Stimulated activated CD8-positive, alpha-beta memory T cell treated with anti-CD3 and anti-CD28 coated beads, Interleukin-7, amount 100 ng/mL, for 24 hours (primary cell): ENCODE measurements around the gene TMEM119.

Experiments used
- DNase-seq: peaks from one replicate; pipeline ENCODE4 v3.0.0-alpha.2; 2020; ENCODE audit warnings: low read depth

Gene TMEM119

GRCh38 chr12:108615918-108616317 lies 18.0 kb upstream of the TMEM119 start:
- DNase-seq: no peak

GRCh38 chr12:108614639-108615038 lies 16.8 kb upstream of the TMEM119 start:
- DNase-seq: no peak

GRCh38 chr12:108614041-108614440 lies 16.2 kb upstream of the TMEM119 start:
- no peak for DNase-seq

- DNase-seq: no peak
Observed at GRCh38 chr12:108613548-108613947, 15.7 kb upstream of the TMEM119 start.

- DNase-seq: no peak
Observed at GRCh38 chr12:108612788-108613282, 15.0 kb upstream of the TMEM119 start.

- DNase-seq: no peak
Observed at GRCh38 chr12:108611884-108612415, 14.1 kb upstream of the TMEM119 start.

- no peak for DNase-seq
Observed at GRCh38 chr12:108610856-108611605, 13.1 kb upstream of the TMEM119 start.

GRCh38 chr12:108610336-108610815 lies 12.5 kb upstream of the TMEM119 start:
- no peak for DNase-seq

GRCh38 chr12:108609537-108610335 lies 11.9 kb upstream of the TMEM119 start:
- DNase-seq: no peak

GRCh38 chr12:108608616-108609015 lies 10.7 kb upstream of the TMEM119 start:
- DNase-seq: no peak

- no peak for DNase-seq
Observed at GRCh38 chr12:108607981-108608600, 10.2 kb upstream of the TMEM119 start.

- no peak for DNase-seq
Observed at GRCh38 chr12:108606492-108606891, 8.6 kb upstream of the TMEM119 start.

- no peak for DNase-seq
Observed at GRCh38 chr12:108605690-108606406, 8.0 kb upstream of the TMEM119 start.

- DNase-seq: no peak
Observed at GRCh38 chr12:108605000-108605689, 7.3 kb upstream of the TMEM119 start.

GRCh38 chr12:108604208-108604941 lies 6.5 kb upstream of the TMEM119 start:
- no peak for DNase-seq

- DNase-seq: no peak
Observed at GRCh38 chr12:108603743-108604142, 5.9 kb upstream of the TMEM119 start.

GRCh38 chr12:108602976-108603704 lies 5.3 kb upstream of the TMEM119 start:
- DNase-seq: no peak

GRCh38 chr12:108602209-108602705 lies 4.4 kb upstream of the TMEM119 start:
- DNase-seq: no peak

- DNase-seq: no peak
Observed at GRCh38 chr12:108600702-108601007, 2.8 kb upstream of the TMEM119 start.
